OCI-LY3 (cell line): ENCODE data around the gene CCNE1.

Experiments used
- H2AFZ ChIP-seq: fragments of 200-600, 300-600 bp; shearing (Covaris generic); 2 replicates; pipeline ENCODE4 v1.6.0; 2014; ENCODE audit warnings: antibody characterized with exemption, low read depth, low read length
- H3K27ac ChIP-seq: fragments of 200-600, 300-600 bp; sonication (generic); 2 replicates; pipeline ENCODE4 v1.5.1; 2014; ENCODE audit warnings: mild to moderate bottlenecking, low read length, moderate library complexity, mixed read lengths
- H3K27me3 ChIP-seq: fragments of 200-600, 300-600 bp; sonication (generic); 2 replicates; pipeline ENCODE4 v1.6.1; 2014; ENCODE audit warnings: low read depth, low read length, mixed read lengths
- H3K36me3 ChIP-seq: fragments of 200-600, 300-600 bp; sonication (generic); replicated peaks from 2 replicates; pipeline ENCODE3; 2014; ENCODE audit warnings: low read depth, low read length, mixed read lengths
- H3K4me1 ChIP-seq: fragments of 300-600, 200-600 bp; sonication (generic); 2 replicates; pipeline ENCODE4 v1.6.1; 2014; ENCODE audit warnings: low read length, mixed read lengths
- H3K4me2 ChIP-seq: fragments of 200-600, 300-600 bp; sonication (generic); 2 replicates; pipeline ENCODE4 v1.6.1; 2014; ENCODE audit warnings: low read length, mixed read lengths
- H3K4me3 ChIP-seq: fragments of 300-600, 200-600 bp; sonication (generic); 2 replicates; pipeline ENCODE4 v1.5.1; 2014; ENCODE audit warnings: antibody characterized with exemption, mild to moderate bottlenecking, low read length, moderate library complexity
- H3K79me2 ChIP-seq: fragments of 300-600, 200-600 bp; shearing (Covaris generic); 2 replicates; pipeline ENCODE4 v1.6.1; 2014; ENCODE audit warnings: mild to moderate bottlenecking, low read length, mixed read lengths
- H3K9ac ChIP-seq: fragments of 300-600, 200-600 bp; shearing (Covaris generic); 2 replicates; pipeline ENCODE4 v1.6.0; 2014; ENCODE audit warnings: mild to moderate bottlenecking, low read length, moderate library complexity
- H3K9me3 ChIP-seq: fragments of 200-600, 300-600 bp; shearing (Covaris generic); 2 replicates; pipeline ENCODE4 v1.6.1; 2014; ENCODE audit warnings: low read length, mixed read lengths; ENCODE audit not compliant: insufficient read depth
- H4K20me1 ChIP-seq: fragments of 200-600, 300-600 bp; sonication (generic); 2 replicates; pipeline ENCODE4 v1.6.1; 2016; ENCODE audit warnings: low read length, mixed read lengths; ENCODE audit not compliant: insufficient read depth
- CTCF ChIP-seq: fragments of 200-600, 300-600 bp; sonication (generic); IDR thresholded peaks from 2 replicates; pipeline ENCODE4 v1.5.1; 2014; ENCODE audit warnings: antibody characterized with exemption, low read length, low read depth
- EZH2phosphoT487 ChIP-seq: fragments of 200-600 bp; shearing (Covaris generic); IDR thresholded peaks from 2 replicates; pipeline ENCODE4 v1.6.1; 2018; ENCODE audit warnings: antibody characterized with exemption, mixed run types, low read depth

Gene CCNE1

GRCh38 chr19:29861574-29861973 lies 49.8 kb downstream of the CCNE1 start:
- Histone ChIP-seq H4K20me1 (no peaks in the 10 kb centered on the region), H2AFZ (no peak overlapping the region), H3K36me3 (no peaks in the 10 kb centered on the region), H3K4me3 (no peak overlapping the region), H3K79me2 (no peaks in the 10 kb centered on the region), H3K9me3 (no peaks in the 10 kb centered on the region), H3K27ac (no peak overlapping the region), H3K4me2 (no peak overlapping the region), H3K27me3 (peaks cover 31% of the 10 kb centered on the region), H3K9ac (no peak overlapping the region), H3K4me1 (0 out of 2 replicates have a peak, but pooled peaks cover 3% of the 10 kb centered on the region)
- TF ChIP-seq CTCF = no peak
- TF ChIP-seq EZH2phosphoT487 = no peak

- Histone ChIP-seq H2AFZ (no peak overlapping the region), H3K9ac (no peak overlapping the region), H4K20me1 (no peaks in the 10 kb centered on the region), H3K4me2 (no peak overlapping the region), H3K4me1 (no peaks in the 10 kb centered on the region), H3K4me3 (no peak overlapping the region), H3K36me3 (no peaks in the 10 kb centered on the region), H3K27ac (no peak overlapping the region), H3K9me3 (peaks cover 9% of the 10 kb centered on the region), H3K79me2 (no peaks in the 10 kb centered on the region), H3K27me3 (peaks cover 25% of the 10 kb centered on the region)
- TF ChIP-seq CTCF = no peak
- no peak for TF ChIP-seq EZH2phosphoT487
These were observed 54.2 kb downstream of the CCNE1 start for GRCh38 chr19:29866011-29866410.

DNA sequence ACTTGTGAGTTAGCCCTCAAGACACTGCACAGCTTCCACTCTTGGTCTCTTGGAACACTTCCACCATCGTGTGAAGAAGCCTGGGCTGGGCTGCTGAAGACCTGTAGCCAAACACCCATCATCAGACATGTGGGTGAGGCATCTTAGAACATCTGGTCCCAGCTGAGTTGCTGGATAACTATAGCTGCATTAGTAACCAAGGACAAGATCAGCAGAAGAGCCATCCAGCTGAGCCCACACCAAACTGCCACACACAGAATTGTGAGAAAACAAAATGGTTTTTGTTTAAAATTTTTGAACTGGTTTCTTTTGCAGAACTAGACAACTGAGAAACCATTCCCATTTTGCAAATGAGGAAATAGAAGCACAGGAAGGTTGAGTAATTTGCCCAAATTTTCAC lies 56.2 kb downstream of the CCNE1 start:
- H3K9ac ChIP-seq = no peak overlapping the region
- H3K4me3 ChIP-seq = no peak overlapping the region
- no peaks in the 10 kb centered on the region for H3K36me3 ChIP-seq
- peaks cover 9% of the 10 kb centered on the region for H3K9me3 ChIP-seq
- H3K27ac ChIP-seq = no peak overlapping the region
- H3K27me3 ChIP-seq = peaks cover 25% of the 10 kb centered on the region
- 0 out of 2 replicates have a peak, but pooled peaks cover 3% of the 10 kb centered on the region for H3K4me1 ChIP-seq
- TF ChIP-seq CTCF (no peak), EZH2phosphoT487 (no peak)
- H2AFZ ChIP-seq = no peak overlapping the region
- no peak overlapping the region for H3K4me2 ChIP-seq
- H4K20me1 ChIP-seq = no peaks in the 10 kb centered on the region
- no peaks in the 10 kb centered on the region for H3K79me2 ChIP-seq

DNA sequence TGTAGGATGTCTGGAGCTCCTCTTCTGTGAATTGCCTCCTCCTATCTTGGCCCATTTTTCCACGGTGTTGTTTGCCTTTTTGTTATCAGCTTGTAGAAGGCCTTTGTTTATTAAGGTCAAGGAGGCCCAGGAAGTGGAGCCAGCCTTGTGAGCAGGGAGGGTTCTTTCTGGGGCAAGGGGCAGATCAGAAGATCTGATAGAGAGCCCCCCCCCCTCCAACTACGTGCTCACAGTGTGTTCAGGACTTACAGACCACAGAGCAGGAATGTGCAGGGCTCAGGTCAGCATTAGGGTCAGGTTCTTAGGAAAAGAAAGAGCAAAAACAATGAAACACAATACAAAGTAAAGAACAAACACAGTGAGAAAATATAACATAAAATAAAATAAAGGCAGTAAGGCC lies 59.4 kb downstream of the CCNE1 start:
- no peak overlapping the region for H2AFZ ChIP-seq
- TF ChIP-seq EZH2phosphoT487 (no peak), CTCF (no peak)

More for the DNA sequence above, 59.4 kb downstream of the CCNE1 start:
- Histone ChIP-seq H4K20me1 (no peaks in the 10 kb centered on the region), H3K4me3 (no peak overlapping the region), H3K4me1 (peaks cover 6% of the 10 kb centered on the region; the same call in 1 of the 2 replicates), H3K79me2 (no peaks in the 10 kb centered on the region), H3K4me2 (no peak overlapping the region), H3K27me3 (peaks cover 10% of the 10 kb centered on the region; the same call in 1 of the 2 replicates), H3K9ac (no peak overlapping the region), H3K9me3 (peaks cover 9% of the 10 kb centered on the region), H3K36me3 (no peaks in the 10 kb centered on the region), H3K27ac (no peak overlapping the region)
